K562 (cell line): ENCODE results near the gene CHPF. TPM values are rescaled to one million over a fixed set of nuclear protein-coding genes. Genes with fewer than 3 reads are reported as not detected.

Source experiments
- ARNT ChIP-seq, 2 experiments: fragments of 450-650 bp; IDR thresholded peaks; 2 replicates each; pipeline ENCODE4 v1.6.1; 2016; ENCODE audit warnings: mild to moderate bottlenecking in 1 of 2
- BCOR ChIP-seq: fragments of 450-650 bp; IDR thresholded peaks from 2 replicates; pipeline ENCODE4 v1.6.1; 2016
- BHLHE40 ChIP-seq: IDR thresholded peaks from 2 replicates; pipeline ENCODE4 v1.6.1; 2011; ENCODE audit warnings: low read length, improper control_type of control experiment
- CXXC5 ChIP-seq: fragments of 250-450 bp; sonication (Bioruptor Pico); IDR thresholded peaks from 2 replicates; pipeline ENCODE4 v1.8.0; 2022; ENCODE audit warnings: inconsistent platforms, mild to moderate bottlenecking, moderate library complexity
- EWSR1 ChIP-seq: fragments of 450-650 bp; IDR thresholded peaks from 2 replicates; pipeline ENCODE4 v1.6.1; 2018; ENCODE audit warnings: borderline replicate concordance, mild to moderate bottlenecking, low read depth, moderate library complexity; ENCODE audit not compliant: partially characterized antibody
- L3MBTL2 ChIP-seq: fragments of 450-650 bp; IDR thresholded peaks from 2 replicates; pipeline ENCODE4 v1.6.1; 2016; ENCODE audit warnings: mild to moderate bottlenecking, moderate library complexity
- MAFK ChIP-seq: IDR thresholded peaks from 2 replicates; pipeline ENCODE4 v1.6.1; 2011; ENCODE audit warnings: low read length, improper control_type of control experiment
- POLR2A ChIP-seq: fragments of 450-650 bp; conservative IDR thresholded peaks from 2 replicates; pipeline ENCODE4 v1.6.1; 2016
- TBP ChIP-seq: optimal IDR thresholded peaks from 2 replicates; pipeline ENCODE3; 2011; ENCODE audit warnings: low read depth, low read length, improper control_type of control experiment
- ZNF263 ChIP-seq: sonication (generic); formaldehyde crosslinking; IDR thresholded peaks from 2 replicates; pipeline ENCODE4 v1.8.0; 2022; ENCODE audit warnings: mild to moderate bottlenecking, missing genetic modification reagents, borderline replicate concordance
- ZNF830 ChIP-seq: fragments of 250-450 bp; sonication (Bioruptor Pico); IDR thresholded peaks from 2 replicates; pipeline ENCODE4 v1.5.0; 2021; ENCODE audit warnings: mild to moderate bottlenecking
- polyA plus RNA-seq, 8 experiments: library from polyadenylated mRNA; depleted of rRNA in 4 of 8; stranded (reverse) in 5 of 8; unstranded in 3 of 8; fragments of >200 nt; fragmentation: Nextera tagmentation in 2 of 8; fragmentation: Illumina TruSeq in 1 of 8; extraction: Ambion mirVana in 2 of 8; extraction: Trizol in 1 of 8; gene quantifications; 2 replicates each; pipeline versions ENCODE4 v1.2.1 to v1.2.3, GENCODE V29; 2011 to 2014; ENCODE audit warnings: inconsistent platforms in 1 of 8, missing spikeins in 1 of 8
- total RNA-seq, 7 experiments: library from RNA; depleted of rRNA in 6 of 7; stranded (reverse); fragments of >200 nt in 6 of 7; fragmentation: Illumina TruSeq in 2 of 7; extraction: Trizol in 2 of 7; gene quantifications; 2 replicates each; pipeline versions ENCODE4 v1.2.1 to v1.2.3, GENCODE V29; 2011 to 2021; ENCODE audit warnings: low replicate concordance in 1 of 7
- TF ChIP-seq, protein P1 (sequence below), 2 experiments: fragments of 450-650 bp; formaldehyde crosslinking in 1 of 2; IDR thresholded peaks; 2 replicates each; pipeline versions ENCODE4 v1.4.0 to v1.6.1; 2014 to 2020; ENCODE audit warnings: mild to moderate bottlenecking in 2 of 2, borderline replicate concordance in 1 of 2, low read depth in 1 of 2
- TF ChIP-seq, protein P2 (sequence below): sonication (generic); formaldehyde crosslinking; IDR thresholded peaks from 2 replicates; pipeline ENCODE4 v1.8.1; 2023; ENCODE audit warnings: mild to moderate bottlenecking, missing genetic modification reagents
- TF ChIP-seq, protein P3 (sequence below): fragments of 250-450 bp; sonication (Bioruptor Pico); IDR thresholded peaks from 2 replicates; pipeline ENCODE4 v1.8.0; 2021; ENCODE audit warnings: mild to moderate bottlenecking, moderate library complexity
- TF ChIP-seq, protein P4 (sequence below), 2 experiments: fragments of 450-650 bp; conservative IDR thresholded peaks; 2 replicates each; pipeline ENCODE4 v1.6.1; 2017; ENCODE audit warnings: mild to moderate bottlenecking in 2 of 2, moderate library complexity in 2 of 2

Gene CHPF
- total and polyA plus RNA-seq, 9 of the 15 experiments (the other 6 are each of a cell fraction or from before 2014, with no cell fraction given), result 0.15 to 57.2 (median 7.9) TPM

DNA sequence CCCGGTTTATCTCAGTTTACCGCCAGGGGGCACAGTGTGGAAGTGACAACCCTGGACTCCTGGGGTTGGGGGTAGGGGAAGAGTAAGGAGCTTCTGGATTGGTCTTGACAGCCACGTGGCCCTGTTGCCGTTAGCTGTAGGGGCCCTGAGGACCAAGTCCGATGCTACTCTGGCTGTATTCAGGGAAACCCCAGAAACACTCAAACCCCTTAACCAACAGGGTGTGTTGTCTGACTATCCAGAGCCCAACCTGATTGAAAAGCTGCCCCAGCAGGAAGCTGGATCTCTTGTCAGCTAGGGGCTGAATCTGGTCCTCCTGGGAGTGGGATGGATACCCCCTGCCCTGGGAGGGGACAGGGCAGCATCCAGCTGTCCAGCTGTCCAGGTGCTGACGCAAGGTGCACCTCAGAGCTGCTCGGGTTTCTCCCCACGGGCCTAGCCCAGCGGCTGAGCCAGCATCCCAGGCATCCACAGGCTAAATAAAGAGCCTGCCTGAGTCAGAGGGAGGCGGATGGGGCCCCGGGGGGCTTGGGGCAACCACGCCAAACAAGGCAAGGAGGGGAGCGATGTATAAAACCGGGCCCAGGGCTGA lies 48.0 kb downstream of the CHPF start (continued):
- TF ChIP-seq, protein P1, sequence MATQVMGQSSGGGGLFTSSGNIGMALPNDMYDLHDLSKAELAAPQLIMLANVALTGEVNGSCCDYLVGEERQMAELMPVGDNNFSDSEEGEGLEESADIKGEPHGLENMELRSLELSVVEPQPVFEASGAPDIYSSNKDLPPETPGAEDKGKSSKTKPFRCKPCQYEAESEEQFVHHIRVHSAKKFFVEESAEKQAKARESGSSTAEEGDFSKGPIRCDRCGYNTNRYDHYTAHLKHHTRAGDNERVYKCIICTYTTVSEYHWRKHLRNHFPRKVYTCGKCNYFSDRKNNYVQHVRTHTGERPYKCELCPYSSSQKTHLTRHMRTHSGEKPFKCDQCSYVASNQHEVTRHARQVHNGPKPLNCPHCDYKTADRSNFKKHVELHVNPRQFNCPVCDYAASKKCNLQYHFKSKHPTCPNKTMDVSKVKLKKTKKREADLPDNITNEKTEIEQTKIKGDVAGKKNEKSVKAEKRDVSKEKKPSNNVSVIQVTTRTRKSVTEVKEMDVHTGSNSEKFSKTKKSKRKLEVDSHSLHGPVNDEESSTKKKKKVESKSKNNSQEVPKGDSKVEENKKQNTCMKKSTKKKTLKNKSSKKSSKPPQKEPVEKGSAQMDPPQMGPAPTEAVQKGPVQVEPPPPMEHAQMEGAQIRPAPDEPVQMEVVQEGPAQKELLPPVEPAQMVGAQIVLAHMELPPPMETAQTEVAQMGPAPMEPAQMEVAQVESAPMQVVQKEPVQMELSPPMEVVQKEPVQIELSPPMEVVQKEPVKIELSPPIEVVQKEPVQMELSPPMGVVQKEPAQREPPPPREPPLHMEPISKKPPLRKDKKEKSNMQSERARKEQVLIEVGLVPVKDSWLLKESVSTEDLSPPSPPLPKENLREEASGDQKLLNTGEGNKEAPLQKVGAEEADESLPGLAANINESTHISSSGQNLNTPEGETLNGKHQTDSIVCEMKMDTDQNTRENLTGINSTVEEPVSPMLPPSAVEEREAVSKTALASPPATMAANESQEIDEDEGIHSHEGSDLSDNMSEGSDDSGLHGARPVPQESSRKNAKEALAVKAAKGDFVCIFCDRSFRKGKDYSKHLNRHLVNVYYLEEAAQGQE (IDR thresholded peaks at IDR 0.05; ENCODE audit: borderline replicate concordance), result peak; percentile 82
- TF ChIP-seq, protein P1 (CRISPR knock-in tag; IDR thresholded peaks at IDR 0.05; ENCODE audit: low read depth), result no peak
- TF ChIP-seq ARNT (IDR thresholded peaks at IDR 0.05) (no peak), BCOR (no peak), ZNF830 (no peak), EWSR1 (no peak), BHLHE40 (no peak), TBP (no peak), CXXC5 (0 out of 2 replicates have a peak, but pooled peaks have one; percentile 36), POLR2A (no peak), MAFK (no peak), L3MBTL2 (peak; percentile 81), ZNF263 (CRISPR knock-in tag) (no peak)
- TF ChIP-seq, protein P2, sequence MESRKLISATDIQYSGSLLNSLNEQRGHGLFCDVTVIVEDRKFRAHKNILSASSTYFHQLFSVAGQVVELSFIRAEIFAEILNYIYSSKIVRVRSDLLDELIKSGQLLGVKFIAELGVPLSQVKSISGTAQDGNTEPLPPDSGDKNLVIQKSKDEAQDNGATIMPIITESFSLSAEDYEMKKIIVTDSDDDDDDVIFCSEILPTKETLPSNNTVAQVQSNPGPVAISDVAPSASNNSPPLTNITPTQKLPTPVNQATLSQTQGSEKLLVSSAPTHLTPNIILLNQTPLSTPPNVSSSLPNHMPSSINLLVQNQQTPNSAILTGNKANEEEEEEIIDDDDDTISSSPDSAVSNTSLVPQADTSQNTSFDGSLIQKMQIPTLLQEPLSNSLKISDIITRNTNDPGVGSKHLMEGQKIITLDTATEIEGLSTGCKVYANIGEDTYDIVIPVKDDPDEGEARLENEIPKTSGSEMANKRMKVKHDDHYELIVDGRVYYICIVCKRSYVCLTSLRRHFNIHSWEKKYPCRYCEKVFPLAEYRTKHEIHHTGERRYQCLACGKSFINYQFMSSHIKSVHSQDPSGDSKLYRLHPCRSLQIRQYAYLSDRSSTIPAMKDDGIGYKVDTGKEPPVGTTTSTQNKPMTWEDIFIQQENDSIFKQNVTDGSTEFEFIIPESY (CRISPR knock-in tag), result no peak
- TF ChIP-seq, protein P3, sequence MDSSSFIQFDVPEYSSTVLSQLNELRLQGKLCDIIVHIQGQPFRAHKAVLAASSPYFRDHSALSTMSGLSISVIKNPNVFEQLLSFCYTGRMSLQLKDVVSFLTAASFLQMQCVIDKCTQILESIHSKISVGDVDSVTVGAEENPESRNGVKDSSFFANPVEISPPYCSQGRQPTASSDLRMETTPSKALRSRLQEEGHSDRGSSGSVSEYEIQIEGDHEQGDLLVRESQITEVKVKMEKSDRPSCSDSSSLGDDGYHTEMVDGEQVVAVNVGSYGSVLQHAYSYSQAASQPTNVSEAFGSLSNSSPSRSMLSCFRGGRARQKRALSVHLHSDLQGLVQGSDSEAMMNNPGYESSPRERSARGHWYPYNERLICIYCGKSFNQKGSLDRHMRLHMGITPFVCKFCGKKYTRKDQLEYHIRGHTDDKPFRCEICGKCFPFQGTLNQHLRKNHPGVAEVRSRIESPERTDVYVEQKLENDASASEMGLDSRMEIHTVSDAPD (CRISPR knock-in tag), result no peak
- TF ChIP-seq, protein P4, sequence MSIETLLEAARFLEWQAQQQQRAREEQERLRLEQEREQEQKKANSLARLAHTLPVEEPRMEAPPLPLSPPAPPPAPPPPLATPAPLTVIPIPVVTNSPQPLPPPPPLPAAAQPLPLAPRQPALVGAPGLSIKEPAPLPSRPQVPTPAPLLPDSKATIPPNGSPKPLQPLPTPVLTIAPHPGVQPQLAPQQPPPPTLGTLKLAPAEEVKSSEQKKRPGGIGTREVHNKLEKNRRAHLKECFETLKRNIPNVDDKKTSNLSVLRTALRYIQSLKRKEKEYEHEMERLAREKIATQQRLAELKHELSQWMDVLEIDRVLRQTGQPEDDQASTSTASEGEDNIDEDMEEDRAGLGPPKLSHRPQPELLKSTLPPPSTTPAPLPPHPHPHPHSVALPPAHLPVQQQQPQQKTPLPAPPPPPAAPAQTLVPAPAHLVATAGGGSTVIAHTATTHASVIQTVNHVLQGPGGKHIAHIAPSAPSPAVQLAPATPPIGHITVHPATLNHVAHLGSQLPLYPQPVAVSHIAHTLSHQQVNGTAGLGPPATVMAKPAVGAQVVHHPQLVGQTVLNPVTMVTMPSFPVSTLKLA (conservative IDR thresholded peaks at IDR 0.05), result peak; percentile 91 to 94
